Measurements from ENCODE around the gene CEPT1. TPM values are rescaled to one million over a fixed set of nuclear protein-coding genes. Genes with fewer than 3 reads are reported as not detected.

CEPT1 gene
- total RNA-seq, 1 donor from 2014 or later: 24.2 TPM

GRCh38 chr1:111202707-111203623, 62.9 kb downstream of the CEPT1 start:
- no peak for DNase-seq (ENCODE audit: low spot score)
- no peak for TF ChIP-seq CTCF (IDR thresholded peaks at IDR 0.05)
- H3K36me3 Mint-ChIP-seq (ENCODE audit: low read depth): no peaks in the 10 kb centered on the region

GRCh38 chr1:111203681-111204200, 63.7 kb downstream of the CEPT1 start:
- TF ChIP-seq CTCF (IDR thresholded peaks at IDR 0.05): no peak
- no peaks in the 10 kb centered on the region for H3K9me3 Mint-ChIP-seq (ENCODE audit: low read depth)
- no peaks in the 10 kb centered on the region for H3K36me3 Mint-ChIP-seq (ENCODE audit: low read depth)
- DNase-seq (ENCODE audit: low spot score): no peak
- no peak overlapping the region for H3K4me3 Mint-ChIP-seq (ENCODE audit: unreplicated experiment)
- H3K27ac Mint-ChIP-seq (ENCODE audit: unreplicated experiment): no peak overlapping the region
- peaks cover 16% of the 10 kb centered on the region for H3K27me3 Mint-ChIP-seq (ENCODE audit: low read depth)
- peaks cover 2% of the 10 kb centered on the region for H3K4me1 Mint-ChIP-seq (ENCODE audit: low read depth)

More at GRCh38 chr1:111202707-111203623, 62.9 kb downstream of the CEPT1 start:
- Mint-ChIP-seq H3K27ac (ENCODE audit: unreplicated experiment) (no peak overlapping the region), H3K27me3 (ENCODE audit: low read depth) (peaks cover 13% of the 10 kb centered on the region), H3K4me3 (ENCODE audit: unreplicated experiment) (no peak overlapping the region), H3K9me3 (ENCODE audit: low read depth) (no peaks in the 10 kb centered on the region), H3K4me1 (ENCODE audit: low read depth) (peaks cover 2% of the 10 kb centered on the region)

- TF ChIP-seq CTCF (IDR thresholded peaks at IDR 0.05): no peak
- Mint-ChIP-seq H3K4me3 (ENCODE audit: unreplicated experiment) (no peak overlapping the region), H3K36me3 (ENCODE audit: low read depth) (no peaks in the 10 kb centered on the region), H3K4me1 (ENCODE audit: low read depth) (peaks cover 2% of the 10 kb centered on the region), H3K27ac (ENCODE audit: unreplicated experiment) (no peak overlapping the region), H3K27me3 (ENCODE audit: low read depth) (peaks cover 17% of the 10 kb centered on the region), H3K9me3 (ENCODE audit: low read depth) (no peaks in the 10 kb centered on the region)
- DNase-seq (ENCODE audit: low spot score): no peak
Observed at GRCh38 chr1:111204201-111204982, 64.4 kb downstream of the CEPT1 start.

- H3K36me3 Mint-ChIP-seq (ENCODE audit: low read depth): no peaks in the 10 kb centered on the region
- no peaks in the 10 kb centered on the region for H3K9me3 Mint-ChIP-seq (ENCODE audit: low read depth)
- H3K4me3 Mint-ChIP-seq (ENCODE audit: unreplicated experiment): no peak overlapping the region
- H3K27ac Mint-ChIP-seq (ENCODE audit: unreplicated experiment): no peak overlapping the region
- DNase-seq (ENCODE audit: low spot score): no peak
- H3K27me3 Mint-ChIP-seq (ENCODE audit: low read depth): peaks cover 24% of the 10 kb centered on the region
- TF ChIP-seq CTCF (IDR thresholded peaks at IDR 0.05): no peak
- peaks cover 2% of the 10 kb centered on the region for H3K4me1 Mint-ChIP-seq (ENCODE audit: low read depth)
Observed at GRCh38 chr1:111204983-111205713, 65.1 kb downstream of the CEPT1 start.

- peaks cover 29% of the 10 kb centered on the region for H3K27me3 Mint-ChIP-seq (ENCODE audit: low read depth)
- peaks cover 2% of the 10 kb centered on the region for H3K4me1 Mint-ChIP-seq (ENCODE audit: low read depth)
- H3K27ac Mint-ChIP-seq (ENCODE audit: unreplicated experiment): no peak overlapping the region
- TF ChIP-seq CTCF (IDR thresholded peaks at IDR 0.05): no peak
- no peaks in the 10 kb centered on the region for H3K36me3 Mint-ChIP-seq (ENCODE audit: low read depth)
- no peak overlapping the region for H3K4me3 Mint-ChIP-seq (ENCODE audit: unreplicated experiment)
- no peaks in the 10 kb centered on the region for H3K9me3 Mint-ChIP-seq (ENCODE audit: low read depth)
- DNase-seq (ENCODE audit: low spot score): no peak
Observed at GRCh38 chr1:111205714-111206050, 65.7 kb downstream of the CEPT1 start.
